NCI-H1048 (cell line): ENCODE measurements around the gene LAMA3.
A peak's percentile ranks its signal among the peaks of the same experiment; 100 is the strongest.

Experiments used
- DNase-seq: peaks from one replicate; lab custom pipeline; 2025; lab: John Stamatoyannopoulos, UW

The LAMA3 gene

DNA sequence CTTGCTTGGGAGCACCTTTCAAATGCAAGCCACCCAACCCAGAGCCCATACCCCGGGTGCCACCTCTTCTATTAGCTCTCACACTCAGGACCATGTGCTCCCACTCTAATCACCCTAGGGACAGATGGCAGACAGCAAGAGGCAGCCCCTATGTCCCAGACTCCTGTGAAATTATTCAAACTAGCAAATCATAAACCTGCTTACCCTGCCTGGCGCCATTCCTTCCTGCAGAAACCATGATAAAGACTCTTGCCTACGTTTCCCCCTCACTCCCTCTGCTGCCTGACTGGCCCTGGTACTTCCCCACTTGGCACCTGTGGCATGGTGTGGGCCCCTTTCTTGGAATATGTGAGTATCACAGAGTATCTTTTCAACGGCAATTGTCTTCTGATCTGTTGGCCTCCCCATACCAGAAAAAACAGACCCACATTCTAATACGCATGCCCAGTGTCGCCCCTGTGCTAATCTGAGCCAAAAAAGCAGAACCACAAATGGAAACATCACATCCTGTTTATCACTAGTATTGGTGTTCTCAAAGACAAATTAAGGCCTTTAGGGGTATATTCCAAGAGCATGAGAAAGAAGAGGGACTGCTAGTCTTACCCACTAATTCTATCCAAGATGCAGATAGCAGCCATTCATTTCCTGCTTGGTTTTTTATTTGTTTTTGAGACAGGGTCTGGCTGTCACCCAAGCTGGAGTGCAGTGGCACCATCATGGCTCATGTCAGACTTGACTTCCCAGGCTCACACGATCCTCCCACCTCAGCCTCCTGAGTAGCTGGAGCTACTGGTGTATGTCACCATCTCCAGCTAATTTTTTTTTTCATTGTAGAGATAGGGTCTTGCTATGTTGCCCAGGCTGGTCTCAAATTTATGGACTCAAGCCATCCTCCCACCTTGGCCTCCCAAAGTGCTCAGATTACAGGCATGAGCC is 281.2 kb downstream of the LAMA3 start:
- DNase-seq = no peak

GRCh38 chr18:23971097-23971440 is 281.8 kb downstream of the LAMA3 start:
- no peak for DNase-seq

DNA sequence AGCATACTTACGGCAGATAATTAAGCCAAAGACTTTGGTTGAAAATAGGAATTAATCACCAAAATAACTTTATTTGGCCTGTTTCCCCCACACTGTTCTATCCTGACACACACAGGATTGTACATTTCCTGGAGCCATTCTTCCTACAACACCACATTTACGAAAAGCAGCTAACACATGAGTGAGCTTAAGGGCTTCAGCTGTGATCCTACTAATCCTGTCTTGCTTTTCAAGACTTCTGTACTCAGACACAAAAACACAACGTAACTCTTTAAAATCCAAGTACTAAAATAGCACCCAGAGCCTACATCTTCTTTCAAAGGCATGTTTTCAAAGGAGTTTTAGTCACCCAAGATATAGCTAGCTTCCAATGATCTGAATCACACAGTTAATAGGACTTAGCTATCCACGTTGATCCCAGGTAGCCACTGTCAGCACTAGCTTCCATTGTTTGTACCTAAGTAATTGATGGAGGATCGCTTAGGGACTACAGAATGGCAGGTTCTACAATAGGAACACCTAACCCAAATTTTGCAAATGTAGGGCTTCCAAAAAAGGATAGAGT is 282.5 kb downstream of the LAMA3 start:
- no peak for DNase-seq

- no peak for DNase-seq
Observed at GRCh38 chr18:23972453-23972852, 283.2 kb downstream of the LAMA3 start.

GRCh38 chr18:23977103-23977502 is 287.9 kb downstream of the LAMA3 start:
- DNase-seq = no peak

GRCh38 chr18:23977719-23978483 is 288.6 kb downstream of the LAMA3 start:
- no peak for DNase-seq

- no peak for DNase-seq
Observed at GRCh38 chr18:23981369-23981980, 292.2 kb downstream of the LAMA3 start.

GRCh38 chr18:23982155-23983079 is 293.2 kb downstream of the LAMA3 start:
- no peak for DNase-seq

GRCh38 chr18:23983112-23983511 is 293.9 kb downstream of the LAMA3 start:
- no peak for DNase-seq

DNA sequence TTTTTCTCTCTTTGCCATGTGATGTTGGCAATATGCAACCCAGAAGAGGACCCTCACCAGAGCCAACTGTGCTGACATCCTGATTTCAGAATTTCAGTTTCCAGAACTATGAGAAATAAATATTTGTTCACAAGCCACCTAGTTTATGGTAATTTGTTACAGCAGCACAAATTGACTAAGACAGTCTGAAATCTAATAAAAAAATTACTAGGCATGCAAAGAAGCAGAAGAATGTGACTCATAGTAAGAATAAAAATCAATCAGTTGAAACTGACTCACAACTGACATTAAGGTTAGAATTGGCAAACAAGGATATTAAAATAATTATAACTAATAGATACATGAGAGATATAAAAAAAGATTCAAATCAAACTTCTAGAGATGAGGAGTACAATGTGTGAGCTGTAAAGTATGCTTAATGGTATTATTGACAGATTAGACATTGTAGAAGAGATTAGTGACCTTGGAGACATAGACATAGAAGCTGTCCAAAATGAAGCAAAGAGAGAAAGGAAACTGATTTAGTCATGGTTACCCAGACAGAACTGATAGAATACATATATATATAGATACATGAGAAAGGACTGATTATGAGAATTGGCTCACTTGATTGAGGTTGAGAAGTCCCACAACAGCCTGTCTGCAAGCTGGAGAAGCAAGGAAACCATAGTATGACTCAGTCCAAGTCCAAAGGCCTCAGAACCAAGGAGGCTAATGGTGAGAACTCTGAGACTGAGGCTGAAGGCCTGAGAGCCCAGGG is 297.5 kb downstream of the LAMA3 start:
- DNase-seq = no peak

GRCh38 chr18:23990474-23991410 is 301.5 kb downstream of the LAMA3 start:
- DNase-seq = no peak

GRCh38 chr18:23992089-23992940 is 303.1 kb downstream of the LAMA3 start:
- DNase-seq = no peak

- no peak for DNase-seq
Observed at GRCh38 chr18:23992941-23993280, 303.7 kb downstream of the LAMA3 start.

DNA sequence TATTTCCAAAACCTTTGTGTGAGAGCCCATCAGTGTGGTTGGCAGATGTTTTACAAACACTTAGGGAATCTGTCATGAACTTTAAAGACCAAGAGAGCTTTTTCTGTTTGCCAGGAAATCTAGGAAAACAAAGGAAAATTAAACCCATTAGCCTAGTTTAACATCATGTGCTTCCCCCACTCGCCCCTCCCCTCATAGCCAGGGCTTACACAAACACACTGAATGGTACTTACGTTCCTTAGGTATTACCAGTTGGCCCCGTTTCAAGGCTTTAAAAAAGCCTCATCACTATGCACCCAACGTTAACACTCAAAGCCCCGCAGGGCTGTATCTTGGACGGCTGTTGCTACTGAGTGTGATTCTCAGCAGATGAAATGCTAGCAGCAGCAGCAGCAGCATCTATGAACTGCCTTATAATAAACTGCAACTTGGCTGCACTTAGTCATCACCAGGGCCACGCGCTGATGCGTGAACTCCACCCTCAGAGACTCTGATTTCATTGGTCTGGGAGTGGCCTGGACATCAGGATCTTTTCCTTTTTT is 305.2 kb downstream of the LAMA3 start:
- DNase-seq = peak; percentile 76

DNA sequence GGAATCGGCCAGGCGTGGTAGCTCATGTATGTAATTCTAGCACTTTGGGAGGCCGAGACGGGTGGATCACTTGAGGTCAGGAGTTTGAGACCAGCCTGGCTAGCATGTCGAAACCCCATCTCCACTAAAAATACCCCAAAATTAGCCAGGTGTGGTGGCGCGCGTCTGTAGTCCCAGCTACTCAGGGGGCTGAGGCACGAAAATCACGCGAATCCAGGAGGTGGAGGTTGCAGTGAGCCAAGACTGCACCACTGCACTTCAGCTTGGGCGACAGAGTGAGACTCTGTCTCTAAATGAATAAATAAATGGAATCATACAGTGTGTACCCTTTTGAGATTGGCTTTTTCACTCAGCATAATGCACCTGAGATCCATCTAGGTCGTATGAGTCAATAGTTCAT is 305.9 kb downstream of the LAMA3 start:
- DNase-seq = no peak

DNA sequence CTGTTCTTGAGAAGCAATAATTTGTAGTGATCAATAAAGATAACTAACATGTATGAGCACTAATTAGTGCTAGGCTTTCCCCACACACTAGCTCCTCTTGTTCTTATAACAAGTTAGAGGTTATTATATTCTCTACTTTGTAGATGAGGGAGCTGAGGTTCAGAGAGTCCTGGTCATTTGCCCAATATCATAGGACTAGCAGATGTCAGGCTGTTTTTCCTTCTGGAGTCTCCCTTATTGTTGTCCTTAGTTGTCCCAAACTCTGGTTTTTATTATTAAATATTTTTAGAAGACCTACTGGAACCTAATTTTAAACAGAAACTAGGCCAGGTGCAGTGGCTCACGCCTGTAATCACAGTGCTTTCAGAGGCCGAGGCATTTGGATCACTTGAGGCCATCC is 308.8 kb downstream of the LAMA3 start:
- DNase-seq = no peak

GRCh38 chr18:23998820-23999219 is 309.6 kb downstream of the LAMA3 start:
- peak; percentile 63 for DNase-seq
